Fibroblast of lung (primary cell): ENCODE measurements around the gene BABAM2.

ENCODE experiments used
- CTCF ChIP-seq, 2 donors: IDR thresholded peaks in 1 of 2; conservative IDR thresholded peaks in 1 of 2; 1 replicate in 1 of 2; 2 replicates in 1 of 2; pipeline ENCODE4 v1.5.1; 2011 to 2012; ENCODE audit warnings: low read length in 2 of 2, control low read depth in 1 of 2, inconsistent platforms in 1 of 2, low read depth in 1 of 2, mild to moderate bottlenecking in 1 of 2
- EZH2 ChIP-seq: IDR thresholded peaks from 2 replicates; pipeline ENCODE4 v1.5.1; 2012; ENCODE audit warnings: low read length, control low read depth, mild to moderate bottlenecking; ENCODE audit errors: missing control alignments

DNA sequence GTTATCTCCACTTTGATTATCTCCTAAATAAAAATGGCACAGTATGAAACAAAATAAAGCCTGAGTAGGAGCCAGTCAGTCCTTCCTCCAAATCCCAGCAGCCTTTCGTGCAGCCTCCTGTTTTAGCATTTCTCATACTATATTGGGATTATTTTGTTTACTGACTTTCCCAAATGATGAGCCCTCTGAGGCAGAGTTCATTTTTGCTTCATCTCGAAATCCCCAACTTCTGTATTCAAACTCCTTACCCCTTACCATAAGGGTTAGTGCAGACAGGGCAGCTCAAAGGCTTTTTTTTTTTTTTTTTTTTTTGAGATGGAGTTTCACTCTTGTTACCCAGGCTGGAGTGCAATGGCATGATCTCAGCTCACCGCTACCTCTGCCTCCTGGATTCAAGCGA lies 388.8 kb downstream of the BABAM2 start:
- TF ChIP-seq EZH2 (no peak), CTCF (conservative IDR thresholded peaks at IDR 0.05 in 1 of 2, IDR thresholded peaks at IDR 0.05 in 1 of 2; ENCODE audit: low read depth in 1 of 2, low read length in 2 of 2) (no peak)
